Omental fat pad (tissue), 4 donors: ENCODE data around the gene SCMH1. TPM values are rescaled to one million over a fixed set of nuclear protein-coding genes. Genes with fewer than 3 reads are reported as not detected.

ENCODE experiments used
- ATAC-seq: fragments of 150-250 bp; one replicate; pipeline ENCODE4 v1.9.1; 2016; ENCODE audit warnings: mild to moderate bottlenecking, moderate library complexity; ENCODE audit not compliant: low FRiP score
- DNase-seq: peaks from one replicate; pipeline ENCODE4 v3.0.0-alpha.2; 2019; ENCODE audit warnings: low spot score
- CTCF ChIP-seq, 3 donors: fragments of 450-650 bp; IDR thresholded peaks; one replicate each; pipeline ENCODE4 v1.5.1; 2016 to 2017; ENCODE audit warnings: antibody characterized with exemption in 3 of 3, mild to moderate bottlenecking in 3 of 3, moderate library complexity in 2 of 3
- total RNA-seq, 4 donors: library from RNA; depleted of rRNA; stranded (reverse); fragments of >200 nt; gene quantifications; one replicate each; pipeline ENCODE4 v1.1.0, GENCODE V29; 2016

Gene SCMH1
- total RNA-seq, 4 donors from 2014 or later: 19.9 to 42.8 (median 31.3) TPM

GRCh38 chr1:41013024-41013423 is 229.1 kb downstream of the SCMH1 start:
- no peak for DNase-seq
- TF ChIP-seq CTCF (IDR thresholded peaks at IDR 0.05): no peak
- no peak for ATAC-seq

GRCh38 chr1:41010345-41010744 is 231.8 kb downstream of the SCMH1 start:
- ATAC-seq: no peak
- no peak for TF ChIP-seq CTCF (IDR thresholded peaks at IDR 0.05)
- no peak for DNase-seq

- DNase-seq: no peak
- ATAC-seq: no peak
- TF ChIP-seq CTCF (IDR thresholded peaks at IDR 0.05): no peak
These were observed 232.6 kb downstream of the SCMH1 start for GRCh38 chr1:41009466-41009865.

- ATAC-seq: no peak
- no peak for TF ChIP-seq CTCF (IDR thresholded peaks at IDR 0.05)
- DNase-seq: no peak
These were observed 234.9 kb downstream of the SCMH1 start for GRCh38 chr1:41006942-41007865.

GRCh38 chr1:41005876-41006275 is 236.2 kb downstream of the SCMH1 start:
- ATAC-seq (no peak), DNase-seq (no peak)
- TF ChIP-seq CTCF (IDR thresholded peaks at IDR 0.05): no peak

- no peak for TF ChIP-seq CTCF (IDR thresholded peaks at IDR 0.05)
- ATAC-seq (peak; percentile 90), DNase-seq (peak; percentile 90)
These were observed 238.4 kb downstream of the SCMH1 start for GRCh38 chr1:41003640-41004220.
